GM19023 (cell line): ENCODE results near the gene TASP1.

Experiments
- ATAC-seq: cut with Tn5 transposase; IDR thresholded peaks from one replicate; pipeline ENCODE4 v1.9.1; 2021; ENCODE audit warnings: mild to moderate bottlenecking, moderate library complexity; ENCODE audit not compliant: unreplicated experiment

TASP1 gene

GRCh38 chr20:13580707-13581106, 58.0 kb downstream of the TASP1 start:
- ATAC-seq = no peak

DNA sequence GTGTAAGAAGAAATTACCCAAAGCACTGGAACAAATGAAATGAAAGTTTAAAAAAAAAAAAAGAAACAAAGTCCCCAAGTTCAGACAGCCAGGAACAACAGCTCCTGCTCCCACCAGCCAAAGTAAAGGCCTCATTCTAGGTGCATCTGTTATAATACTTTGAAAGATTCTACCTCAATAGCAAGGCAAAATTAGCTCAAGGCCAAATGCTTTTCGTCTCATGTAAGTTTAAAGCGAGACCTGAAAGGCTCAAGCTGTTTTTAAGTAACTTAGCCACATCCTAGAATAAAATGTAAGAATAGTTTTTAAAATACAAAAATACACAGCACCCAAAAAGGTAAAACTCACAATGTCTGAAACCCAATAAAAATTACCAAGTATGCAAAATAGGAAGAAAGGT, 64.7 kb downstream of the TASP1 start:
- ATAC-seq = no peak

GRCh38 chr20:13571662-13572061, 67.1 kb downstream of the TASP1 start:
- ATAC-seq = no peak

DNA sequence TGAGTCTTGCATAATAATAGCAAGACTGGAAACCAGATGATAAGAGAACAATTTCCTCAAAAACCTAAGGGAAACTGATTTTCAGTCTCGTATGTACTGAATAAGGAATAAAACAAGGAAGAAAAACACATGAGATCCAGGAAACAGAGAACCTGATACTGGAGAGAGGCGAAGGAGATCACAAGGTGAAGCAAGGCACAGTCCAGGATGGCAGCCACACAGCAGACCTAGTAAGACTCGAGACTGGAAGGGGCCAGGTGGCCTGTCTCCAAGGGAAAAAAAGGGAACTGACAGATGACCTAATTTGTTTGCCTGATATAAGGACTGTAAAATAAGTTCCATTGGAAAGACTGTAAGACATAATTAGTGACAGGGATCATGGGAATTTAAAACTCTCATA, 71.1 kb downstream of the TASP1 start:
- no peak for ATAC-seq

DNA sequence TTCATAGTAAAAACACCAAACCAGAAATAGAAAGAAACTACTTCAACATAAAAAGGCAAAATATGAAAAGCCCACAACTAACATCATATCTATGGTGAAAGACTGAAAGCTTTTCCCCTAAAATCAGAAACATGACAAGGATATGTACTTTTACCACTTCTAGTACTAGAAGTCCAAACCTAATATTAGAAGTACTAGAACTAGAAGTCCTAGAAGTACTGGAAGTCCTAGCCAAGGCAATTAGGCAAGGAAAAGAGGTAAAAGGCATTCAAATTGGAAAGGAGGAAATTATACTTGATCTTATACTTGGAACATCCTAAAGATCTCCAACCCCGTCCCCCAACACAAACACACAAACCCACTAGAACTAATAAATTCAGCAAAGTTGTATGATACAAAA, 74.9 kb downstream of the TASP1 start:
- no peak for ATAC-seq

DNA sequence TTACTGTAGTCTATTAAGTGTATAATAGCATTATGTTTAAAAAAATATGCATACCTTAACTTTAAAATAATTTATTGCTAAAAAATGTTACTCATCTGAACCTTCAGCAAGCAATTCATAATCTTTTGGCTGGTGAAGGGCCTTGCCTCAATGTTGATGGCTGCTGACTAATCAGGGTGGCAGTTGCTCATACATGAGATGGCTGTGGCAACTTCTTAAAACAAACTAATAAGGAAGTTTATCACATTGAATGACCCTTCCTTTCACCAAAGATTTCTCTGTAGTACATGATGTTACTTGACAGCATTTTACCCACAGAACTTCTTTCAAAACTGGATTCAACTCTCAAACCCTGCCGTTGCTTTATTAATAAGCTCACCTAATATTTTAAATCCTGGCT, 84.0 kb downstream of the TASP1 start:
- ATAC-seq = no peak

GRCh38 chr20:13554076-13554475, 84.7 kb downstream of the TASP1 start:
- ATAC-seq = no peak

DNA sequence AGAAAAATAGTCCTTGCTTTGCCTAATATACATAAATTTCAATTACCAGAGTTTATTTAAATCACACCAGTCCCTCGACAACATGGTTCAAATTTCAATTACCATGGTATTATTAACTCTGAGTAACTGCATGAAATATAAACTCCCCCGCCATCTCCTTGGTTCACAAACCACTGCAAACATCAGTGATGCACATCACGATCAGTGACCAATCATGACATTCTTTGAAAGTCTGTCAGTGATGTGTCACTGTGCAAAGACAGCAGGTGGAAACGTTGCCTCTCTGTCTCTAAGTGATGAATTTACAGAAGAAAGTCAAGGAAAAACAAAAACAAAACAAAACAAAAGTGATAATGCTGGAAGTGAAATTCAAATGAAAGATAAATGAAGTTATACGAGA, 86.7 kb downstream of the TASP1 start:
- ATAC-seq = no peak

- ATAC-seq = no peak
Observed at GRCh38 chr20:13549451-13549850, 89.3 kb downstream of the TASP1 start.

GRCh38 chr20:13546497-13547131, 92.1 kb downstream of the TASP1 start:
- peak; percentile 63 for ATAC-seq

DNA sequence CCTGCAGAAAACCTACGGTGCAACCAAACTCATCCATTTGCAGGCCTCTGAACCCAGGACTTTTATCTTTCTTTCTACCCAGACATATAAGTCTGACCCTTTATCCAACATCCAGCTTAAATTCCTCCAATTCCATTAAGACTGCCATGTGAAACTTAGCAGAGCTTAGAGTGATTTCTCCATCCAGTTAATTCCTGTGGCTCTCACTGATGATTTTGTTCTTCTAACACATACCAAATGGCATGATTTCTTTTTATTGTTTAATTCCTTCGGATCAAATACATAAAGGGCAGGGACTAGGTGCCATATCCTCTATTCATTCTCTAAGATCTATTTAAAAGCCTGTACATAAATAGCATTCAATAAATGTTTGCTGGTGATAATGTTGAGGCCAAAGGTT, 92.9 kb downstream of the TASP1 start:
- ATAC-seq = no peak

DNA sequence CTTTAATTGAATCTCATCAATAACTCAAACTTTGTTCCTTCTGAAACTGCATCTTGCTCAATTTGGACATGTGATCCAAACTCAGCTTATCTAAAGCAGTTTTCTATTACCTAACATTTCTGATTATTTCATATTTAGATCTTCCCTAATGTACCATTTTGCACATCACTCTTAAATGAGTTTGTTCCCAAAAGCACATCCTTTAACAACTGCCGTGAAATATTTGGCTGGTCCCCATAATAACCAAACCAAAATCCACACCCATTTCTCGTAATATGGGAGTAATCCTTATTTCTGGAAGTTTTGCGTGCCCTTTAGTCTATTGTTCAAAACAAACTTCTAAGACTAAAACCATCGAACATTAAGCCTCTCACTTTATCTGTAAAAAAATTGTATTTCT, 94.9 kb downstream of the TASP1 start:
- no peak for ATAC-seq

DNA sequence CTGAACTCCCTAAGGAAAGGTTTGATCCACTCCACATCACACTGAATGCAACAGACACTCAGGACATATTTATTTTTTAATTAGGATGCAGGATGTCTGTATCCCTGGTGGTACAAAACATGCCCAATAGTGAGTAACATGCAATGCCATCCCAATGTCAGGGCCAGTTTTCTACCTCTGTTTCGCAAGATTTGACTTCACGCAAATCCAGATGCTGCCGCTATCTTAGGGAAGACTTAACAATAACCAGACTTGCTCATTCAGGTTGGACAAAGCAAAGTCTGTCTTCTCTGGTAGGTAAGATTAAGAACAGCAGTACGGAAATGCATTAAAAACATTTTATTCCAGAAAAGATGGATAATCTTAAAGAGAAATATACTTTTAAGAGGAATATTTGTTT, 103.1 kb downstream of the TASP1 start:
- no peak for ATAC-seq

GRCh38 chr20:13533946-13534345, 104.8 kb downstream of the TASP1 start:
- ATAC-seq = no peak

DNA sequence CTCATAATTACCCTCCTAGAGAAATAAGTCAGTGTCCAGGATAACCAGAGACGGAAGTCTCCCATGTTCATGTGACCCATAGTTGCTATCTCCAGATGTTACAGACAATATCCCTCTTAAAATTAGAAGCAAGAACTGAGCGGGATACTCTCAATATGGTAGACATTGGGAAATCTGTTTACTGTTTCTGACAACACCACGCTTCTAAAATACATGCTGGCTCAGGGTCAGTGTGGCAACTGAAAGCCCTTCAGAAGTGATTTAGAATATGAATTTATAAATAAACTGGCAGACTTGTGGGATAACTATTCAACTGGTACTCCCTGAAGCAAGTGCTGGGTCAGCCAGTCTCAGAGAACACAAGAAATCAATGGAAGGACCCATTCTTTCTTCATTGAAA, 108.6 kb downstream of the TASP1 start:
- ATAC-seq = no peak

DNA sequence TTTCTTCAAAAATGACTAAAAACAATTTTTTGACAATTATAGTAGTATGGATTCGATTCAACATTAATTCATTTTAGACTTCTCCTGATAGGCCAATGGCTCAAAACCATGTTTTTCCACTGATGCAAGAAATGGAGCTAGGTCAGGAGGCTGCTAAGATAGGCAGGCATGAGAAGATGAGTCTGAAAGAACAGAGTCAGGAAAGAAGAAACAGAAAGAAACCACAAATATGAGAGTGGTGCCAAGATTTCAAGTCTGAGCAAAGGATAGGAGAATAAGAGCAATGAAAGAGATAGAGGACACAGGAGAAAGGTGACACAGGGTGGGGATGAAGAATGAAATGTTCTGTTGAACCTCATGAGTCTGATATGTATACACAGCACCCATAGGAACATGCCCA, 112.2 kb downstream of the TASP1 start:
- no peak for ATAC-seq

DNA sequence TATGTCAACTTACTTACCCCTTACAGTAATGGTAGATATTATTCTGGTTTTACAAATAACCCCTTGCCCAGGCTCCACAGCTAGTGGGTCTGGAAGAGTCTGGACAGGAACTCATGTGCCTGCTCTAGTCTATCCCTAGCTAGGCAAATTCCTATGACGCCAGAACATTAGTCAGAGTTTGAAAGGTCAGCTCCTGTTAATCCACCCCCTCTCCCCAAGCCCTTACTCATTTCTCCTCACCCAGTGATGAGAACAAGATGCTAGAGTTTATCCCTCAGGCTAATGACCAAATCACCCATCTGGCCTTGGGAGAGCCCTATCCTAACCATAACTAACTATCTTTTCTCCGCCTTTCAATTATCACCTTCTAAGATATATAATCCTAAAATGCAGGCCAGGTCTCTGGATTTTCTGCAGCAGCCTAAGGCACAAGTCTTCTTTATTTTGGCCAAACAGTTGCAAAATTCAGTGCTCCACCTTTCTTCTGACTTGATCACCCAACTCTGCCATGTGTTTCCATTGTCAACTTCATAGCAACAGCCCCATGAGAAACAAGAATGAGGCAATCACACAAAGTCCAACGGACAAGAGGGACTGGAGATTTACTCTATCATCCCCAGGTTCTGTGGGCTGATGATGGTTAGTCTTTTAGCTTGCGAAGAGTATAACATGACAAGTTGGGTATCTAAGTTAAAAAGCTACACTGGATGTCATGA, 113.3 kb downstream of the TASP1 start:
- no peak for ATAC-seq

- ATAC-seq = no peak
Observed at GRCh38 chr20:13524339-13524738, 114.4 kb downstream of the TASP1 start.

DNA sequence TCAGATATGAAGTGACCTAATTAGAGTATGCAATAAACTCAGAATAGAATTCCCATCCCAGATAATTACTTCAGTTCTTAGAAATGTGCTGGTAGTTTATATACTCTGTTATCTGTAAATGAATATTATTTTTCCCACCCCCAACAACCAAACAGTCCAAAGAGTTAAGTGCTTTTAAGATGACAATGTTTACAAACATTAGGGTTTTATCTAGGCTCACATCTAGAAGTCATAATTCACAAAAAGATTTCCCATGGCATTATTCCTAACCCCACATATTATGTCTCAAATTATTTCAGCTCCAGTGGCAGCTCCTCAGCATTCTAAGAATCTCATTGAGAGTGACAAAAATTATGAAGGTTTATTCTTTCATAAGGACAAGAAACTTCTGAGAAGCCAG, 120.9 kb downstream of the TASP1 start:
- no peak for ATAC-seq

GRCh38 chr20:13515796-13516558, 122.8 kb downstream of the TASP1 start:
- no peak for ATAC-seq

DNA sequence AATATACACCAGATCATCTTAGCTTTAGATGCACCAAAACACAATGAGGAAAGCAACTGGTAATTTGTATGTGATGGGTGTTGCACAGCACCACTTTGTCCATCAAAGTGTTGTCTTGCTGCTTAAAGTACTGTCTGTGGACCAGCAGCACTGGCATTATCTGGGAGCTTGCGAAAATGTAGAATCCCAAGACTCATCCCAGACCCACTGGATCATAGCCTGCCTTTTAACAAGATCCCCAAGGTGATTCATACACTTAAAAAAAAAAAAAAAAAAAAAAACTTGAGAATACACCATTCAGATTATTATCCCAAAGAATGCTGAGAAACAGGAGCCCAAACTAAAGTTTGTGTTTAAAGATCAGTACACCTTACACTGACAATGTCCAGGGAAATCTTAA, 123.4 kb downstream of the TASP1 start:
- ATAC-seq = no peak

DNA sequence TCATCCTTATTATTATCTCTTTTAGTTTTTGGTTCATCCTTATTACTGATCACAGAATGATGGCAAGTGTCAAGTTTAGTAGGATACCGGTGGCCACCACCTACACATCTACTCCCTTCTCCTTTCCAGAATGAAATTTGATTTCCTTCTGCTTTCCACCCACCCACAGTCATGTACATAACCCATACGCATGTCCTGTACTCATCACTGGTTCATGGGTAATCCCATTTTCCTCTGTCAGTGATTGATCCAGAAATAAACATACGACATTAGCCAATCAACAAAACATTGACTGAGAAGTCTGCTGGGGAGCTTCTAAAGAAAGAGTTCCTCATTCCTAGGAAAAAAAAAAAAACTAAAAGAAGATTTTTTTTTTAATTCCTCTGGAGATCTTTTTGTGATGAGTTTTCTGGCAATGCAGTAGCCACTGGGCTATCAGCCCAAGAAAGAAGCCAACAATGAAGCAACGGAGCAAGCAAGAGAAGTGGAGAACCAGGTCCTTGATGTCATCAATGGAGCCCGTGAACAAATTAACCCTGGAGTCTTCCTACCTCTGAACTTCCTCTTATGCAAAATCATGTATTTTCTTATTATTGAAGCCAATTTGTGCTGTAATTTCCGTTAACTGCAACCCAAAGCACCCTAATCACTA, 127.8 kb downstream of the TASP1 start:
- no peak for ATAC-seq
